HG03097 (cell line): ENCODE data around the gene AEBP1.

Experiments used
- ATAC-seq: cut with Tn5 transposase; IDR thresholded peaks from one replicate; pipeline ENCODE4 v1.9.1; 2021; ENCODE audit not compliant: unreplicated experiment, low FRiP score

The AEBP1 gene

GRCh38 chr7:44138698-44139097, 34.6 kb downstream of the AEBP1 start:
- no peak for ATAC-seq

GRCh38 chr7:44139311-44140010, 35.3 kb downstream of the AEBP1 start:
- no peak for ATAC-seq

GRCh38 chr7:44140341-44140740, 36.2 kb downstream of the AEBP1 start:
- no peak for ATAC-seq

GRCh38 chr7:44141221-44141850, 37.2 kb downstream of the AEBP1 start, which contains the start of gene MYL7:
Gene MYL7, minus strand, starts transcription at chr7:44141332. Its CDS starts 27 bp downstream, at chr7:44141305.
- no peak for ATAC-seq

- ATAC-seq: no peak
These were observed 37.9 kb downstream of the AEBP1 start for GRCh38 chr7:44142028-44142427.

GRCh38 chr7:44143646-44144250, 39.6 kb downstream of the AEBP1 start:
- no peak for ATAC-seq

GRCh38 chr7:44144426-44144967, 40.4 kb downstream of the AEBP1 start:
- no peak for ATAC-seq

- no peak for ATAC-seq
These were observed 40.9 kb downstream of the AEBP1 start for GRCh38 chr7:44144968-44145478.

- no peak for ATAC-seq
These were observed 41.4 kb downstream of the AEBP1 start for GRCh38 chr7:44145479-44145968.

- no peak for ATAC-seq
These were observed 42.1 kb downstream of the AEBP1 start for GRCh38 chr7:44145969-44146911.

GRCh38 chr7:44147026-44147991, 43.2 kb downstream of the AEBP1 start:
- ATAC-seq: no peak

- ATAC-seq: no peak
These were observed 44.0 kb downstream of the AEBP1 start for GRCh38 chr7:44148166-44148565.

- no peak for ATAC-seq
These were observed 44.9 kb downstream of the AEBP1 start for GRCh38 chr7:44148961-44149536.

GRCh38 chr7:44149571-44150465, 45.7 kb downstream of the AEBP1 start:
- ATAC-seq: no peak

- ATAC-seq: no peak
These were observed 46.3 kb downstream of the AEBP1 start for GRCh38 chr7:44150466-44150832.

GRCh38 chr7:44150966-44151941, 47.1 kb downstream of the AEBP1 start:
- no peak for ATAC-seq

- ATAC-seq: no peak
These were observed 47.8 kb downstream of the AEBP1 start for GRCh38 chr7:44151956-44152355.
